GM06990 (cell line): ENCODE data around the gene TRAF5.

Source experiments
- DNase-seq: peaks from one replicate; pipeline ENCODE4 v3.0.0-alpha.2; 2011; ENCODE audit not compliant: insufficient read length; ENCODE audit errors: extremely low read depth
- H3K27me3 ChIP-seq: replicated peaks from 2 replicates; pipeline ENCODE4 v1.6.0; 2011; ENCODE audit warnings: low read length; ENCODE audit not compliant: control insufficient read depth, insufficient read depth
- H3K36me3 ChIP-seq: 2 replicates; pipeline ENCODE4 v1.5.1; 2011; ENCODE audit warnings: low read length; ENCODE audit not compliant: control insufficient read depth, insufficient read depth
- H3K4me3 ChIP-seq: replicated peaks from 2 replicates; pipeline ENCODE4 v1.5.1; 2011; ENCODE audit warnings: low read depth, mild to moderate bottlenecking, control low read depth, low read length
- TF ChIP-seq, protein P1 (sequence below): IDR thresholded peaks from 2 replicates; pipeline ENCODE4 v1.5.1; 2011; ENCODE audit warnings: low read length, control low read depth, mild to moderate bottlenecking, inconsistent platforms; ENCODE audit not compliant: insufficient read depth, poor library complexity, severe bottlenecking

TRAF5 gene

DNA sequence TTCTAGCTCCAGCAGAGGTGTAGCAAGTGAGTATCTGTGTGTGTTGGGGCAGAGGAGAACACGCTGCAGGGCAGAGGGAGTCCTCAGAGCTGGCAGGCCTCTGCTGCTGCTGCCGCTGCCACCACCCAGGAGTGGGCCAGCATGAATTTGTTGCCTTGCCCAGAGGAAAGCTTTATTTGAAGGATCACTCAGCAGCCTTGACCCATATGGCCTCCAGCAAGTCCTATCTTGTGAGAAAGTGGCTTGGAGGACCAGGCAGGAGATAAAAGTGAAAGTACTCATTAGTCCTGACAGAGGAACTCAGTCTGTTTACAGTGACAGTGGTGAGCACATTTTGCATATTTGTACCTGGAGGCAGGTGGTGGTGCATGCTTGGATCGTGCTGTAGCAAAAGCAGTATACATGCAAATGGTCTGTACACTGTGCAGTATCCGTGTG, 3.1 kb downstream of the TRAF5 start:
- Histone ChIP-seq H3K27me3 (no peaks in the 10 kb centered on the region), H3K36me3 (no peaks in the 10 kb centered on the region), H3K4me3 (peak overlapping the region; percentile 67)
- TF ChIP-seq, protein P1, sequence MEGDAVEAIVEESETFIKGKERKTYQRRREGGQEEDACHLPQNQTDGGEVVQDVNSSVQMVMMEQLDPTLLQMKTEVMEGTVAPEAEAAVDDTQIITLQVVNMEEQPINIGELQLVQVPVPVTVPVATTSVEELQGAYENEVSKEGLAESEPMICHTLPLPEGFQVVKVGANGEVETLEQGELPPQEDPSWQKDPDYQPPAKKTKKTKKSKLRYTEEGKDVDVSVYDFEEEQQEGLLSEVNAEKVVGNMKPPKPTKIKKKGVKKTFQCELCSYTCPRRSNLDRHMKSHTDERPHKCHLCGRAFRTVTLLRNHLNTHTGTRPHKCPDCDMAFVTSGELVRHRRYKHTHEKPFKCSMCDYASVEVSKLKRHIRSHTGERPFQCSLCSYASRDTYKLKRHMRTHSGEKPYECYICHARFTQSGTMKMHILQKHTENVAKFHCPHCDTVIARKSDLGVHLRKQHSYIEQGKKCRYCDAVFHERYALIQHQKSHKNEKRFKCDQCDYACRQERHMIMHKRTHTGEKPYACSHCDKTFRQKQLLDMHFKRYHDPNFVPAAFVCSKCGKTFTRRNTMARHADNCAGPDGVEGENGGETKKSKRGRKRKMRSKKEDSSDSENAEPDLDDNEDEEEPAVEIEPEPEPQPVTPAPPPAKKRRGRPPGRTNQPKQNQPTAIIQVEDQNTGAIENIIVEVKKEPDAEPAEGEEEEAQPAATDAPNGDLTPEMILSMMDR, result no peak
- peak; percentile 44 for DNase-seq

DNA sequence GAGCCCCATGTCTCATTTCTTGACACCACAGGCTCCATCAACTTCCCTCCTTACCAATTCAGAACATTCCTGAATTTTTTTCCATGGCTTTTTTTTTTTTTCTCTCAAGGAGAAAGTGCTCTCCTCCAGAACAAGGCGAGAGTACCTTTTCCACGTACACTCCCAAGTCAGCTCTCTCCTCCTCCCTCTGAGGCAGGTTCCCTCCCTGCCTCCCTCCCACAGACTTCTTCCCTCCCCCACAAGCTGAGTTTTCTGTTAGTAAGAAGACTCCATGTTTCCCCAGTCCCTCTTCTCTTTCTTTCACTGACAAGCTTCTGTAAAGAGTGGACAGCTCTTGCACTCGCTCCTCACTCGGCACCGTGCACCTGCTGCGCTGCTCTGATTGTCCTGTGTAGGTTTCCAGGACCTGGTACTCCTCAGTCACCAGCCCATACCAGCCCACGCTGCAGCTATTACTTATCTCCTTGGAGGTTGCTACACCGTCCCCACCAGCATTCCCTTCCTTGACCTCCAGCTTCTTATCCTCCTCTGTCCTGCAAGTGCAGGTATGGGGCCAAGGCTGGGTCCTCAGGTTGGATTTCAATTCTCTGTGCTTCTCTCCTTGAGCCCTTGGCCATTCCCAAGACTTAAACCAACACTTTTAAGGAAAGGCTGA, 3.8 kb downstream of the TRAF5 start:
- no peak for DNase-seq
- TF ChIP-seq, protein P1, result no peak
- no peaks in the 10 kb centered on the region for H3K27me3 ChIP-seq
- no peaks in the 10 kb centered on the region for H3K36me3 ChIP-seq
- H3K4me3 ChIP-seq, result no peak overlapping the region

DNA sequence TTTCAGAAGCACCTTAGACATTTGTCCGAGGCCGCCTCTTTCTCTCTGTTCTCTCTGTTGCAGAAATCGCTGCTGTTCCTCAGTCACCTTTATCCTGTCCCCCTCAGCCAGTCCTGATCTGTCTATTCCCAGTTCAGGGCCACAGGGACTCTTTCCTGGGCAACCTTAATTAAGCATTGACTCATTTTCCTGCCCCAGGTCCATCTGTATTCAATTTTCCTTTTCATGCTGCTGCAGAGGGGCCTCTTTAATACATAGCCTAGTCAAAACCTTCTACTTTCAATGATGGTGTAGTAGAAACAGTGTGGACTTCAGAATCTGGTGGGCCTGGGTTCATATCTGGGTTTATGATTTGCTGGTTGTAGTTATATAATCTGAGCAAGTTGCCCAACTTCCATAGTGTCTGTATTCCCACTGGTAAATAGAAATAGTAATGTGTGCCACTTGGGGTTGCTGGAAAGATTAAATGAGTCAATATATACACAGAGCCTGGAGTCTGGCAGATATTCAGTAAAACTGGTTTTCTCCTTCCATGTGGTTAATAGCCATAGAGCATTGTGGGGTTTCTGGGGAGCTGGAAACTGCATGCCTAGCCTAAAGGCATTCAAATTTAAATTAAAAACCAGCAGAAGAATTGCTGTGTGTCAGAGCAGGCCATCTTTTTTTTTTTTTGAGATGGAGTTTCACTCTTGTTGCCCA, 4.5 kb downstream of the TRAF5 start:
- no peak for DNase-seq
- Histone ChIP-seq H3K27me3 (no peaks in the 10 kb centered on the region), H3K4me3 (no peak overlapping the region), H3K36me3 (no peaks in the 10 kb centered on the region)
- TF ChIP-seq, protein P1, result no peak

DNA sequence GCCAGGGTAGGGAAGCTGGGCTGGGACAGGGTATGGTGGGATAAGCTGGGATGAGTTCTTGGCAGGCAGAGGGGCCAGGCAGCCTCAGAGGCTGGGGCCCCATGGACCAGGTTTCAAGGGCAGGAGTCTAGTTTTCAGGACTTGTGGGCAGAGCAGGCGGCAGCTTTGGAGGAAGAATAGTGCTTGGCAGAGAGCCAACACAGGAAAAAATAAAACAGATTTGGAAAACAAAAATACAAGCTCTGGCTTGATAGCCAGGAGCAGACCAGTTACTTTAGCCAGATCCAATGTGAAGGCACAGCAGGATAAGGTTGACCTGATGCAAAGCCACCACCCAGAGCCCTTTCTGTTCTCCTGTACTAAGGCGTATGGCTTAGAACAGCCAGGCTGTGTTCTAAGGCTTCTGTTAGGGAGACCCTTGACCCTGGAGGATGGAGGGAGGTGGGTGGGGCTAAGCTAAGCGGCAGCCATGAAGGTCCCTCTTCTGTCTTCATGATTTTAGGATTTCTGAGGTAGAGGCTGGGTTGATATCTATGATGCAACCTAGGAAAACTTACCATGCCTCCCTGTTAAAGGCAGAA, 5.5 kb downstream of the TRAF5 start:
- DNase-seq, result no peak
- Histone ChIP-seq H3K4me3 (no peak overlapping the region), H3K36me3 (no peaks in the 10 kb centered on the region), H3K27me3 (no peaks in the 10 kb centered on the region)
- TF ChIP-seq, protein P1, result no peak

DNA sequence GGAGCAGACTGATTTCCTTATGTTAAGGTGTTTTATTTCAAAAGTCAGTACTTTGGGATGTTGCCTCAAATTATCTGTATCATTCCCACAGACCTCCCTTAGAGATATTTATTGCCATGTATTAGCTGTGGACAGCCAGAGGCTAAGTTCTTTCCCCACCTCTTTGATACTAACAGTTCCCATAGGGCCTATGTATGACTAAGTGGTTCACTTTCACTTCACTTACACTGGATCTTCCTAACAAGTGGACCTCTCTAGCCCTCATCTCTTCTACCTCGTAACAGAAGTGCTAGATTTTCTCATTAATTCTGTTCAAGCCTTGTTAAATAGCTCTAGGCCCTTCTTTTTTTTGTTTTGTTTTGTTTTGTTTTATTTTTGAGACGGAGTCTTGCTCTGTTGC, 6.2 kb downstream of the TRAF5 start:
- H3K4me3 ChIP-seq, result no peak overlapping the region
- H3K27me3 ChIP-seq, result no peaks in the 10 kb centered on the region
- TF ChIP-seq, protein P1, result no peak
- peaks cover 3% of the 10 kb centered on the region; the same call in 1 of the 2 replicates for H3K36me3 ChIP-seq
- no peak for DNase-seq
